Fibroblast of mammary gland (primary cell): ENCODE results near the gene TRAF3IP1.

ENCODE experiments used
- DNase-seq: peaks from one replicate; pipeline ENCODE4 v3.0.0-alpha.2; 2010; ENCODE audit warnings: low read depth
- H3K4me3 ChIP-seq: 2 replicates; pipeline ENCODE4 v1.5.1; 2011; ENCODE audit warnings: low read depth, mild to moderate bottlenecking, low read length, moderate library complexity; ENCODE audit not compliant: control insufficient read depth
- TF ChIP-seq, protein P1 (sequence below): conservative IDR thresholded peaks from 2 replicates; pipeline ENCODE4 v1.5.1; 2011; ENCODE audit warnings: low read depth, low read length, inconsistent platforms; ENCODE audit not compliant: control insufficient read depth, insufficient read depth

Gene TRAF3IP1

DNA sequence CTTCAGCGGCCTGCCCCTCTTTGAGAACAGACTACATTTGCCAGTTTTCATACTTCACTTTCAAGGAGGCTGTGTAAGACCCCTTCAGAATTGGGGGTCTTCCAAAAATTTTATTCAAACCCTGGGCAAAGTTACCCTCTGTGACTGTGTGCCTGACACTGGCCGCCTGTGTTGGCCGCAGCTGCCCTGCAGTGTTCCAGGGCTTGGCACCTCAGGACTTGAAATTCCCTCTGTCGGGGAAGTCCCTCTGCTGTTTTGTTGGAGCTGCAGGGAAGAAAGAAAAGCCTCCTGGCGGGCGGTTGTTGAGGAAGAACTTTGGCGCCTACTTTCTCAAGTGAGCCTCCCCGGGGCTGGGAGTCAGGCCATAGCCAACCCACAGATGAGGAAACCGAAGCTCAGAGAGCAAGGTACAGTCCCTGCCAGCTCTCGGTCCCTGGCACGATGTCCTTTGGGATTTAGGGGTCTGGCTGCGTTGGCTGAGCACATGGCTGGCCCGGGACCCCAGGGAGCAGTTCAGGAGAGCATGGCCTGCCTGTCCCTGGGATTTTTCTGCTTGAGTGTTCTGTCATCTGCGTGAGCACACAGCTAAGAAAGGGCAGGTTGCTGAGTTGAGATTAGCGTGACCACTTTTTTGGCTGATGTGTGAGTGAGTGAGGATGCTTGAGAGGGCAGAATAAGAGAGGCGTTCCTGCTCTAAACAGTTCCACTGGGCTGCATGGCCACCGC lies 88.5 kb downstream of the TRAF3IP1 start:
- DNase-seq: no peak
- TF ChIP-seq, protein P1, sequence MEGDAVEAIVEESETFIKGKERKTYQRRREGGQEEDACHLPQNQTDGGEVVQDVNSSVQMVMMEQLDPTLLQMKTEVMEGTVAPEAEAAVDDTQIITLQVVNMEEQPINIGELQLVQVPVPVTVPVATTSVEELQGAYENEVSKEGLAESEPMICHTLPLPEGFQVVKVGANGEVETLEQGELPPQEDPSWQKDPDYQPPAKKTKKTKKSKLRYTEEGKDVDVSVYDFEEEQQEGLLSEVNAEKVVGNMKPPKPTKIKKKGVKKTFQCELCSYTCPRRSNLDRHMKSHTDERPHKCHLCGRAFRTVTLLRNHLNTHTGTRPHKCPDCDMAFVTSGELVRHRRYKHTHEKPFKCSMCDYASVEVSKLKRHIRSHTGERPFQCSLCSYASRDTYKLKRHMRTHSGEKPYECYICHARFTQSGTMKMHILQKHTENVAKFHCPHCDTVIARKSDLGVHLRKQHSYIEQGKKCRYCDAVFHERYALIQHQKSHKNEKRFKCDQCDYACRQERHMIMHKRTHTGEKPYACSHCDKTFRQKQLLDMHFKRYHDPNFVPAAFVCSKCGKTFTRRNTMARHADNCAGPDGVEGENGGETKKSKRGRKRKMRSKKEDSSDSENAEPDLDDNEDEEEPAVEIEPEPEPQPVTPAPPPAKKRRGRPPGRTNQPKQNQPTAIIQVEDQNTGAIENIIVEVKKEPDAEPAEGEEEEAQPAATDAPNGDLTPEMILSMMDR: no peak
- H3K4me3 ChIP-seq: no peak overlapping the region

DNA sequence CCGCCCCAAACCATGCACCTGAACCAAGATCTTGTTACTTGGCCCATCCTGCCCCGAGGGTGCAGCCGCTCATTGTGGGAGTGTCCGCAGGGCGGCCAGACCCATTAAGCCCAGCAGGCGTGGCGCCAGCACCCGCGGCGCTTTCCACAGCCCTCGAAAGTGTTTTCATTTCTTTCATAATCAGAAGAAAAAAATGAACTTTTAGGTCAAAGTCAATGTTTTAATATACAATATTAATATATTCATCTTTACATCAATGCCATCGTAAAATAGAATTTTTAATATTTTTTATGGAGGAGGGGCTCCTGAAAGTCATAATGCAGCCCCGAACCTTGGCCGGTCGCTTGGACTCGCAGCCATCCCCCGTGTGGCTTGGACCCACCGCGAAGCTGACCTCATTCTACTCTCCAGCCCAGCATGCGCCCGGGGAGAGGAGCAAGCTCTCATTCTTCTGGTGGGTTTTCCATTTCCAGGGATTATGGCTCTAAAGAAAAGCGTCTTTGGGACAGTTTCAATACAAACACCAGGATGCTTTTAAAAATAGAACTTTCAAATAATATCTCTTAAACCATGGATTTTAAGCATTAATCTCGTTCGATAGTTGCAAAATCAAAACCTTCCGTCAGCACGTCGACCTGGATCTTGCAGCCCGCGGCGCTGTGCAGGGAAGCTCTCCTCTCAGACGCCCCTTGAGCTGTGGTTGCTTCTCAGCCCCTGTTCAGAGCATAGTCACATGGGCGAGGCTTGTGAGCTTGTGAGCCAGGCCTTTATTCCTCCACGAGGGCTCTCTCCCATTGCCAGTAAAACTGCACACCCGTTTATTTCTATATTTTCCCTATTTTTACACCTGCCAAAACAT lies 89.3 kb downstream of the TRAF3IP1 start:
- DNase-seq: no peak
- H3K4me3 ChIP-seq: no peak overlapping the region
- TF ChIP-seq, protein P1: no peak

DNA sequence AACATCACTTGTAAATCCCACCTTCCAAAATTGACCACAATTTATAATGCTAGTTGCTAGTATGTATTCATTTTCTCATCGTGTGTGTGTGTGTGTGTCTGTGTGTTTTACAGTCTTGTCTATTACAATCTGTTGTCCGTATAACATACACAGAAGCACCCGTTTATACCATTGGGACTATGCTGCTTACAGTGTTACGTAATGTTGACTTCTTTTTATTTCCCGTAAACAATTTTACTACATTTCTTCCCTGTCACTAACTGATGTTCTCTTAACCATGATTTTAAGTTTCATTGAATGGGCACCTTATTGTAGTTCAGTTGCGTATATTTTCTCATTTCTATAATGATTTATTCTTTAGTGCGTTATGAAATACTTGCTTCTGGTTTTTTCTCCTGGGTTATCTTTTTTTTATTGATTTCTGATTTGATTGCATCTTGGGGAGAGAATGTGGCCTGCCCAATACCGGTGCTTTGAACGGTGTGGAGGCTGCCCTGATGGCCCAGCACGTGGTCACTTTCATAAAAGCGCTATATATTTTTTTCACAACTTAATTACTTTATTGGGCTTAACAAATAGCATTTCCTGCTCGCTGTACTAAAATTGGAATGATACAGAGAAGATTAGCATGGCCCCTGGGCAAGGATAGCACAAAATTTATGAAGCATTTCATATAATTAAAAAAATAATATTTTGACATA lies 91.9 kb downstream of the TRAF3IP1 start:
- DNase-seq: no peak
- no peak overlapping the region for H3K4me3 ChIP-seq
- TF ChIP-seq, protein P1: no peak

DNA sequence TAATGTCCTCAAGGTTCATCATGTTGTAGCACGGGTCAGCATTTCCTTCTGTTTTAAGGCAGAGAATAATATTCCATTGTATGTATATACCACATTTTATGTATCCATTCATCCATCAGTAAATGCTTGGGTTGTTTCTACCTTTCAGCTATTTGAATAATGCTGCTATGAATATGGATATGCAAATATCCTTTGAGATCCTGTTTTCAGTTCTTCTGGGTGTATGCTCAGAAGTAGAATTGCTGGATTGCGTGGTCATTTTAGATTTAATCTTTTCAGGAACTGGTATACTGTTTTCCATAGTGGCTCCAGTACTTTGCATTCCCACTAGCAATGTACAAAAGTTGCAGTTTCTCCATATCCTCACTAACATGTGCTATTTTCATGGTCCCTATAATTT lies 93.0 kb downstream of the TRAF3IP1 start:
- no peak for DNase-seq
- H3K4me3 ChIP-seq: no peak overlapping the region
- TF ChIP-seq, protein P1: no peak

DNA sequence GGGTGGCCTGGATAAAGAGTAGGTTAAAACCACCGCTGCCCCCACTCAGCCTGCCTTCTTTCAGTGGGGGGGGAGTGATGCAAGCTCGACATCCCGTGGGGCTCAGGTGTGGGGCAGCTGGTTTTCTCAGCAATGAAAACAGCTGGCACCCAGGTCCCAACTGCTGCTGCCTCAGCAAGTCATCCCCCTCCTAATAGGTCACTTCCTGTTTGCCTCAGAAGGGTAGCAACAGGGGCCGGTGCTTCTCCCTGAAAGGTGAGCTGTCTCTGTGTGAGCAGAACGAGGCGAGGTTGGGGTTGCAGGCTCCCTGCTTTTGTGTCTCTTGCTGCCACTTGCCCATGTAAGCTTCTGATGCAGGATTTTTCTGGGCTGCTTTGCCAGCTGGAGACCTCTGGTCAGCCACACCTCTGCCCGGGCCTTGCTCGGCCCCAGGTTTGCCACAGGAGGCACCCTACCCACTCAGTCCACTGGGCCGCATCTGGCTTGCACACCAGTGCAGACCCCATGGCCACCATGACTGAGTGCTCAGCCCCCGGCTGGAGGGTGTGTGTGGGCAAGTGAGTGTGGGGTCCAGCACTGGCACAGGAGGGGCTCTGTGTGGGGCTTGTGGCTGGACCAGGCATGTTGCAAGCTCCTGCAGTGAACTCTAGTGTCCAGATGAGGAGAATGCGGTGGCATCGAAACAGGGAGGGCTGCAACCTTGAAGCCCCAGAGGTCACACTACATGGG lies 94.9 kb downstream of the TRAF3IP1 start:
- TF ChIP-seq, protein P1: no peak
- no peak for DNase-seq
- no peak overlapping the region for H3K4me3 ChIP-seq

DNA sequence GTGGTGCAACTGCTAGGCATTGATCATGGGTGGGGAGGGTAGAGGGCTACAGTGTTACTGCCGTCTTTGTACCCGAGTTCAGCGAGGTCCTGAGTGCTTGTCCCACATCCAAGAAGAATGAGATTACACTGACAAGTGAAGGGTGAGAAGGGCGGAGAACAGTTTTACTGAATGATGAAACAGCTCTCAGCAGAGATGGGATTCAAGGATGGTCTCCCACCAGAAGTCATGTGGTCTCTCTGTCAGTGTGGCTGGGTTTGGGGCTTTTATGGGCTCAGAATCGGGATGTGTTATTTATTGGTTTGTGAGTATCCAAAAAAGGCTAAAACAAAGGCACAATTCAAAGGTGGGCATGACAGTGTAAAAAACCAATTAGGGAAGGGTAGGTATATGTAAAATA lies 95.6 kb downstream of the TRAF3IP1 start:
- TF ChIP-seq, protein P1: no peak
- DNase-seq: no peak
- H3K4me3 ChIP-seq: no peak overlapping the region
